A673 (cell line): Measurements from ENCODE around the gene LYRM4. TPM values are rescaled to one million over a fixed set of nuclear protein-coding genes. Genes with fewer than 3 reads are reported as not detected.

Experiments
- BruUV-seq: library from RNA; stranded (reverse); fragments of 400-500 nt; replicated peaks from 2 replicates; lab custom pipeline; 2021; lab: Mats Ljungman, UMichigan
- CTCF ChIA-PET: fragments of 300-600 bp; sonication (Branson Sonifier 250); formaldehyde crosslinking; loops from one replicate; lab custom pipeline; 2022; ENCODE audit warnings: antibody characterized with exemption; lab: Charles Lee
- POLR2A ChIA-PET: fragments of 300-600 bp; sonication (Branson Sonifier 250); formaldehyde crosslinking; loops from one replicate; lab custom pipeline; 2022; ENCODE audit warnings: antibody characterized with exemption; ENCODE audit not compliant: low non-redundant PET; lab: Charles Lee
- DNase-seq: peaks from one replicate; pipeline ENCODE4 v3.0.0-alpha.2; 2015; ENCODE audit warnings: low spot score
- H3K27ac ChIP-seq: fragments of 200-600 bp; sonication (generic); 2 replicates; pipeline ENCODE4 v1.5.1; 2016; ENCODE audit warnings: mixed run types, low read depth, mild to moderate bottlenecking, mixed read lengths, antibody characterized with exemption, low read length; ENCODE audit not compliant: poor library complexity, severe bottlenecking
- H3K27me3 ChIP-seq: fragments of 200-600 bp; sonication (generic); replicated peaks from 2 replicates; pipeline ENCODE4 v1.6.1; 2017; ENCODE audit warnings: mixed run types, low read depth, mild to moderate bottlenecking, mixed read lengths, antibody characterized with exemption, low read length; ENCODE audit not compliant: insufficient read depth, poor library complexity
- H3K36me3 ChIP-seq: fragments of 200-600 bp; sonication (generic); 2 replicates; pipeline ENCODE4 v1.6.1; 2016; ENCODE audit warnings: mixed run types, mild to moderate bottlenecking, mixed read lengths, antibody characterized with exemption, low read length; ENCODE audit not compliant: insufficient read depth, poor library complexity, severe bottlenecking
- H3K4me1 ChIP-seq: fragments of 200-600 bp; sonication (generic); 2 replicates; pipeline ENCODE4 v1.6.1; 2017; ENCODE audit warnings: mixed run types, mild to moderate bottlenecking, mixed read lengths, antibody characterized with exemption, low read length; ENCODE audit not compliant: insufficient read depth, poor library complexity, severe bottlenecking
- H3K4me3 ChIP-seq: fragments of 200-600 bp; sonication (generic); 2 replicates; pipeline ENCODE4 v1.5.1; 2016; ENCODE audit warnings: low read depth, mixed run types, mild to moderate bottlenecking, mixed read lengths, low read length; ENCODE audit not compliant: poor library complexity, severe bottlenecking
- H3K9me3 ChIP-seq: fragments of 200-600 bp; sonication (generic); 2 replicates; pipeline ENCODE4 v1.6.1; 2016; ENCODE audit warnings: mixed run types, low read depth, mild to moderate bottlenecking, mixed read lengths, antibody characterized with exemption, low read length; ENCODE audit not compliant: poor library complexity, severe bottlenecking
- CTCF ChIP-seq: fragments of 300-800, 200-600 bp; sonication (generic); conservative IDR thresholded peaks from 2 replicates; pipeline ENCODE4 v1.5.1; 2017; ENCODE audit warnings: low read depth, mild to moderate bottlenecking, antibody characterized with exemption, low read length, moderate library complexity, mixed read lengths
- EZH2 ChIP-seq: fragments of 200-600 bp; sonication (generic); IDR thresholded peaks from 2 replicates; pipeline ENCODE4 v1.6.1; 2017; ENCODE audit warnings: borderline replicate concordance, low read depth, mild to moderate bottlenecking, mixed read lengths, antibody characterized with exemption, low read length; ENCODE audit not compliant: poor library complexity, severe bottlenecking
- intact Hi-C: fragments of 100-400 bp; cut with micrococcal nuclease; formaldehyde crosslinking; loops from one replicate; pipeline ENCODE4 v1.10.0; 2022; ENCODE audit not compliant: unreplicated experiment
- total RNA-seq: library from RNA; stranded (reverse); gene quantifications from 2 replicates; pipeline ENCODE4 v1.2.3, GENCODE V29; 2021

Gene LYRM4
- total RNA-seq, 1 experiment from 2014 or later, result 53.6 TPM

- CTCF ChIA-PET, result no interaction called here
- Histone ChIP-seq H3K27ac (no peak overlapping the region), H3K9me3 (no peaks in the 10 kb centered on the region), H3K4me3 (no peak overlapping the region), H3K4me1 (peaks cover 48% of the 10 kb centered on the region), H3K27me3 (no peaks in the 10 kb centered on the region), H3K36me3 (no peaks in the 10 kb centered on the region)
- POLR2A ChIA-PET, result no interaction called here
- no TSS peak for BruUV-seq
- no peak for DNase-seq
- intact Hi-C loops, result no loop called here
- TF ChIP-seq EZH2 (no peak), CTCF (no peak)
Observed at GRCh38 chr6:5208471-5208971, 52.2 kb downstream of the LYRM4 start.

GRCh38 chr6:5208057-5208456 is 52.7 kb downstream of the LYRM4 start:
- POLR2A ChIA-PET, result no interaction called here
- BruUV-seq, result no TSS peak
- intact Hi-C loops, result no loop called here

GRCh38 chr6:5206920-5207561 is 53.7 kb downstream of the LYRM4 start:
- Histone ChIP-seq H3K4me3 (no peak overlapping the region), H3K4me1 (peaks cover 45% of the 10 kb centered on the region), H3K27ac (no peak overlapping the region), H3K36me3 (no peaks in the 10 kb centered on the region), H3K27me3 (no peaks in the 10 kb centered on the region), H3K9me3 (no peaks in the 10 kb centered on the region)
- intact Hi-C loops, result no loop called here
- TF ChIP-seq EZH2, result no peak
- TF ChIP-seq CTCF, result no peak
- no peak for DNase-seq
- POLR2A ChIA-PET, result no interaction called here
- CTCF ChIA-PET, result no interaction called here
- BruUV-seq, result no TSS peak

More at GRCh38 chr6:5208057-5208456, 52.7 kb downstream of the LYRM4 start:
- H3K27me3 ChIP-seq, result no peaks in the 10 kb centered on the region
- no peak for DNase-seq
- no peaks in the 10 kb centered on the region for H3K36me3 ChIP-seq
- peaks cover 45% of the 10 kb centered on the region for H3K4me1 ChIP-seq
- H3K9me3 ChIP-seq, result no peaks in the 10 kb centered on the region
- no peak overlapping the region for H3K27ac ChIP-seq
- H3K4me3 ChIP-seq, result no peak overlapping the region
- CTCF ChIA-PET, result no interaction called here
- no peak for TF ChIP-seq CTCF
- TF ChIP-seq EZH2, result no peak
